Measurements from ENCODE around the gene SLC38A10.

The SLC38A10 gene

GRCh38 chr17:81279278-81280275 lies 15.5 kb downstream of the SLC38A10 start:
- Histone ChIP-seq H3K4me3 (ENCODE audit: low read length) (no peak overlapping the region), H3K9me3 (ENCODE audit: low read length) (no peaks in the 10 kb centered on the region), H3K27me3 (ENCODE audit: insufficient read depth, low read length) (no peaks in the 10 kb centered on the region), H3K4me1 (ENCODE audit: insufficient read depth, low read length) (peaks cover 4% of the 10 kb centered on the region), H3K36me3 (ENCODE audit: insufficient read depth, low read length) (peaks cover 40% of the 10 kb centered on the region), H2AFZ (ENCODE audit: low read depth, low read length) (no peak overlapping the region)

DNA sequence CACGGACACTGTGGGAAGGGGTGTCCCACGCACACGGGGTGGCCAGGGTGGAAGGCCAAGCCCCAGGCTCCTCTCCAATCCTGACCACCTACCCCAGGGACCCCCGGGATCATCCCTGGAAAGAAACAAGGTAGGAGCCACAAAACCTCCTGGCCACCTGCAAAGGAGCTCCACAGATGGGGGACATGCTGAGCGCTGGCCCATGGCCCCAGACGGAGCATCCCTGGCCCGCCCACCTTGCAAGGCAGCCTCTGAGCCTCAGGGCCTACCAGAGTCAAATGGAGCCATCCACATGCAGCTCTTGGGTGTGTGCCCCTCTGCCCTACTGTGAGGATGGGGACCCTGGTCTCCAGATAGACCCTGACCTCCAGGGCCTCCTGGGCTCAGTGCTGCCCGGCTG lies 16.3 kb downstream of the SLC38A10 start:
- Histone ChIP-seq H2AFZ (ENCODE audit: low read depth, low read length) (no peak overlapping the region), H3K4me1 (ENCODE audit: insufficient read depth, low read length) (peaks cover 4% of the 10 kb centered on the region), H3K36me3 (ENCODE audit: insufficient read depth, low read length) (peaks cover 47% of the 10 kb centered on the region), H3K4me3 (ENCODE audit: low read length) (no peak overlapping the region), H3K27me3 (ENCODE audit: insufficient read depth, low read length) (no peaks in the 10 kb centered on the region), H3K9me3 (ENCODE audit: low read length) (no peaks in the 10 kb centered on the region)

DNA sequence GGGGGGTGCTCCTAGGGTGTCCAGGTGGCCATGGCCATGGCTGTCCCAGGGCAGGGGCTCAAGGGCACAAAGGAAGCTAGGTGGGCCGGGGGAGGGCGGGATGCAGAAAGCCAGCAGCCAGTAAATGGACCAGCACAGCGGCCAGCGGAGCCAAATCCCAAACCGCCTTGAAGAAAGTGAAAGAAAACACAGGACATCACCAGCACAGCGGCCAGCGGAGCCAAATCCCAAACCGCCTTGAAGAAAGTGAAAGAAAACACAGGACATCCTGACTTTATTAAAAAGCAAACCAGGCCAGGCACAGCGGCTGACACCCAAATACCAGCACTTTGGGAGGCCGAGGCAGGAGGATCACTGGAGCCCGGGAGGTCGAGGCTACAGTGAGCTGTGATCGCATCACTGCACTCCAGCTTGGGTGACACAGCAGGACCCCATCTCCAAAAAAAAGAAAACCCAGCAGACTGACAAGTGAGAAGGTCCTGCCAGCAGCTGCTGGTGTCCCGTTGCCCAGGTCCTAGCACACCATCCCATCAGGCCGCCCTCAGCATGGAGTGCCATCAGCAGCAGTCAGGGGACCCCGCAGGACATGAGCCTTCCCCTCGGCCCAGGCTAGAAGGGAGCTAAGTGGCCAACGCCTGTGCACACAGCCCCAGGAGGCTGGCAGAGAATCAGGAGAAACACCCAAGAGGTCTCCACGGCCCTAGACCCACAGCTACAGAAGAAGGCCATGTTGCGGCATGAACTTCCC lies 17.0 kb downstream of the SLC38A10 start:
- Histone ChIP-seq H3K4me3 (ENCODE audit: low read length) (no peak overlapping the region), H3K9me3 (ENCODE audit: low read length) (no peaks in the 10 kb centered on the region), H3K4me1 (ENCODE audit: insufficient read depth, low read length) (peaks cover 4% of the 10 kb centered on the region), H3K27me3 (ENCODE audit: insufficient read depth, low read length) (no peaks in the 10 kb centered on the region), H2AFZ (ENCODE audit: low read depth, low read length) (no peak overlapping the region), H3K36me3 (ENCODE audit: insufficient read depth, low read length) (peaks cover 54% of the 10 kb centered on the region)

- H3K36me3 ChIP-seq (ENCODE audit: insufficient read depth, low read length): peaks cover 57% of the 10 kb centered on the region
- H3K9me3 ChIP-seq (ENCODE audit: low read length): no peaks in the 10 kb centered on the region
- H2AFZ ChIP-seq (ENCODE audit: low read depth, low read length): no peak overlapping the region
- no peaks in the 10 kb centered on the region for H3K27me3 ChIP-seq (ENCODE audit: insufficient read depth, low read length)
- H3K4me3 ChIP-seq (ENCODE audit: low read length): no peak overlapping the region
- peaks cover 4% of the 10 kb centered on the region for H3K4me1 ChIP-seq (ENCODE audit: insufficient read depth, low read length)
Observed at GRCh38 chr17:81277421-81277820, 17.7 kb downstream of the SLC38A10 start.

GRCh38 chr17:81276781-81277180 lies 18.3 kb downstream of the SLC38A10 start:
- peaks cover 4% of the 10 kb centered on the region for H3K4me1 ChIP-seq (ENCODE audit: insufficient read depth, low read length)
- H3K36me3 ChIP-seq (ENCODE audit: insufficient read depth, low read length): peaks cover 59% of the 10 kb centered on the region
- H3K9me3 ChIP-seq (ENCODE audit: low read length): no peaks in the 10 kb centered on the region
- no peaks in the 10 kb centered on the region for H3K27me3 ChIP-seq (ENCODE audit: insufficient read depth, low read length)
- no peak overlapping the region for H3K4me3 ChIP-seq (ENCODE audit: low read length)
- no peak overlapping the region for H2AFZ ChIP-seq (ENCODE audit: low read depth, low read length)

GRCh38 chr17:81274471-81274855 lies 20.6 kb downstream of the SLC38A10 start:
- Histone ChIP-seq H3K27me3 (ENCODE audit: insufficient read depth, low read length) (no peaks in the 10 kb centered on the region), H2AFZ (ENCODE audit: low read depth, low read length) (no peak overlapping the region), H3K36me3 (ENCODE audit: insufficient read depth, low read length) (peaks cover 66% of the 10 kb centered on the region), H3K4me1 (ENCODE audit: insufficient read depth, low read length) (no peaks in the 10 kb centered on the region), H3K9me3 (ENCODE audit: low read length) (no peaks in the 10 kb centered on the region), H3K4me3 (ENCODE audit: low read length) (no peak overlapping the region)

DNA sequence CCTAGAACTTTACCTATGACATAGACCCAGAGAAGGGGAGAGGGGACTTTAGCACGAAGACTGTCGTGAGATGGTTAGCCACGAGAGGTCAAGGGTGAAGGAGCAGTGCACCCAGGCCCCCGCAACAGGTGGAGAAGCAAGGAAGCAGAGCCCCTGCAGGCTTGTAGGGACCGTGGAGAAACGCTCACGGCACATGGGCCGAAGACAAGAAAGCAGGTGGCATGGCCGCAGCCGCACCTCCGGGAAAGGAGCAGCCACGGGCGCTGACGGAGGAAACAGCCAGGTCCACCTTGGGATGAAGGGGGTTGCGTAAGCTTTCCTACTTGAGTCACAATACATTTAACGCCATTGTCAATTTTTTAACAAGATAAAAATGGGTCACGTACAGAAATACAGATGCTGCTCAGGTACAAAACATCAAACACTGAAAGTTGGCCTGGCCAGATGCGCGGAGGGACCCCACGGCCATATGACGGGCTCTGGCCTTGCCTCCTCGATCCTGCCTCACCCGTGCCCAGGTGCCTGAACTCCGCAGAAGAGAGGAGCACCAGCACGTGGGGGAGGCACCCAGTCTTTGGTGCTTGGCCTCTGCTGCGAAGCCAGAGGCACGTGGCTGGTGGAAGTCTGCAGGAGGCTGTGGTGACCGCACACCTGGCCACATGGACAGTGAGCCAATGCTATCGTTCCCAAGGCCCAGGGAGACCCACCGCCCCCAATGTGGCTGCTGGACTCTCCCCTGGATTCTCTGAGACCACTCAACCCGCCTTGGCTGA lies 21.2 kb downstream of the SLC38A10 start:
- no peak overlapping the region for H3K4me3 ChIP-seq (ENCODE audit: low read length)
- no peaks in the 10 kb centered on the region for H3K4me1 ChIP-seq (ENCODE audit: insufficient read depth, low read length)
- no peak overlapping the region for H2AFZ ChIP-seq (ENCODE audit: low read depth, low read length)
- H3K36me3 ChIP-seq (ENCODE audit: insufficient read depth, low read length): peaks cover 65% of the 10 kb centered on the region
- H3K9me3 ChIP-seq (ENCODE audit: low read length): no peaks in the 10 kb centered on the region
- no peaks in the 10 kb centered on the region for H3K27me3 ChIP-seq (ENCODE audit: insufficient read depth, low read length)

DNA sequence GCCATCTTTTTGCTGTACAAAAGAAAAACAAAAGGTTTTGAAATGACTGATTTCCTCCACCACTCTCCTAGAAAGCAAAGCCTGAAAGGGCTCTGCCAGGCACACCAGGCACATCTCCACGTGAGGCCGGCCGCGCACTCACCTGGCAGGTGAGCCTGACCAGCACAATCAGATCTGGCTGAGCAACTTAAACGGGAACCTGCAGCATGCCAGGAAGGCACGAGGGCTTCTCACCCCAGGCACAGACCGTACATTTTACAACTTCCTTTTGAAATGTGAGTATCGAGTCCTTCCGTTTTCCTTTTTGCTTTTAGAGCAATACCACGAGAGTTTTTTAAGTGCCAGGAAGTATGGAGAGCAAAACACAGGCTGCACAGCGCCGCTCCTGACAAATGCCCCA lies 22.5 kb downstream of the SLC38A10 start:
- no peaks in the 10 kb centered on the region for H3K9me3 ChIP-seq (ENCODE audit: low read length)
- no peaks in the 10 kb centered on the region for H3K4me1 ChIP-seq (ENCODE audit: insufficient read depth, low read length)
- H3K27me3 ChIP-seq (ENCODE audit: insufficient read depth, low read length): no peaks in the 10 kb centered on the region
- H2AFZ ChIP-seq (ENCODE audit: low read depth, low read length): no peak overlapping the region
- H3K4me3 ChIP-seq (ENCODE audit: low read length): no peak overlapping the region
- peaks cover 63% of the 10 kb centered on the region for H3K36me3 ChIP-seq (ENCODE audit: insufficient read depth, low read length)

- H3K4me1 ChIP-seq (ENCODE audit: insufficient read depth, low read length): no peaks in the 10 kb centered on the region
- H3K9me3 ChIP-seq (ENCODE audit: low read length): no peaks in the 10 kb centered on the region
- H3K36me3 ChIP-seq (ENCODE audit: insufficient read depth, low read length): peaks cover 51% of the 10 kb centered on the region
- H3K27me3 ChIP-seq (ENCODE audit: insufficient read depth, low read length): no peaks in the 10 kb centered on the region
- H2AFZ ChIP-seq (ENCODE audit: low read depth, low read length): no peak overlapping the region
- H3K4me3 ChIP-seq (ENCODE audit: low read length): no peak overlapping the region
Observed at GRCh38 chr17:81271226-81271625, 23.9 kb downstream of the SLC38A10 start.

GRCh38 chr17:81270279-81270678 lies 24.8 kb downstream of the SLC38A10 start:
- H3K4me1 ChIP-seq (ENCODE audit: insufficient read depth, low read length): no peaks in the 10 kb centered on the region
- H2AFZ ChIP-seq (ENCODE audit: low read depth, low read length): no peak overlapping the region
- no peak overlapping the region for H3K4me3 ChIP-seq (ENCODE audit: low read length)
- H3K9me3 ChIP-seq (ENCODE audit: low read length): no peaks in the 10 kb centered on the region
- no peaks in the 10 kb centered on the region for H3K27me3 ChIP-seq (ENCODE audit: insufficient read depth, low read length)
- peaks cover 53% of the 10 kb centered on the region for H3K36me3 ChIP-seq (ENCODE audit: insufficient read depth, low read length)

GRCh38 chr17:81267390-81268067 lies 27.6 kb downstream of the SLC38A10 start:
- Histone ChIP-seq H3K36me3 (ENCODE audit: insufficient read depth, low read length) (peaks cover 36% of the 10 kb centered on the region), H2AFZ (ENCODE audit: low read depth, low read length) (no peak overlapping the region), H3K4me3 (ENCODE audit: low read length) (no peak overlapping the region), H3K9me3 (ENCODE audit: low read length) (no peaks in the 10 kb centered on the region), H3K4me1 (ENCODE audit: insufficient read depth, low read length) (no peaks in the 10 kb centered on the region), H3K27me3 (ENCODE audit: insufficient read depth, low read length) (no peaks in the 10 kb centered on the region)

DNA sequence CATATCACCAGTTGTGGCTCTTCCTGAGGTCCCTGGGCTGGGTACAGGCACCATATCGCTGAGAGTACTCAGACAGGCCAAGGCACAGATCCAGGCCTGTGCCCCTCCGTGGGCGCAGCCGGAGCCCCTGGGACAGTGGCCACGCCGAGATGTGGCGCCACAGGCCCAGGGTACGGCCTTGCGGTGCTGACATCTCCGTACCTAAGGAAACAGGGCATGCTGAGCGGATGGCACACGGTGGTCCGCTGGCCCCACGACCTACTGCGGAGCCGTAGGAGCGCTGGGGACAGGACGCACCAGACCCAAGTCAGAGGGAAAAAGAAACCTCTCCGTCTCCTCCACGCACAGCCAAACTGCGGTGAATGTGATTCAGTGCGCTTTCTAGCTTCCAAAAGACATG lies 29.5 kb downstream of the SLC38A10 start:
- Histone ChIP-seq H3K27me3 (ENCODE audit: insufficient read depth, low read length) (no peaks in the 10 kb centered on the region), H3K9me3 (ENCODE audit: low read length) (no peaks in the 10 kb centered on the region), H3K4me1 (ENCODE audit: insufficient read depth, low read length) (no peaks in the 10 kb centered on the region), H3K4me3 (ENCODE audit: low read length) (no peak overlapping the region), H3K36me3 (ENCODE audit: insufficient read depth, low read length) (peaks cover 38% of the 10 kb centered on the region), H2AFZ (ENCODE audit: low read depth, low read length) (no peak overlapping the region)

Data from neuron (in vitro differentiated cells).